ENCODE results near the gene CELF4. TPM values are rescaled to one million over a fixed set of nuclear protein-coding genes. Genes with fewer than 3 reads are reported as not detected.

Gene CELF4
- total and polyA plus RNA-seq, 10 of the 15 experiments (the other 5 are each of a cell fraction or from before 2014, with no cell fraction given), result 0.03 to 0.32 TPM; not detected in 8

- TF ChIP-seq E2F8 (IDR thresholded peaks at IDR 0.05; ENCODE audit: low read depth, partially characterized antibody) (no peak), POLR2A (IDR thresholded peaks at IDR 0.05; ENCODE audit: low read depth, low read length) (no peak), EGR1 (IDR thresholded peaks at IDR 0.05; ENCODE audit: borderline replicate concordance in 1 of 2, low read depth in 2 of 2, low read length in 2 of 2) (no peak), BCLAF1 (IDR thresholded peaks at IDR 0.05) (no peak), SREBF2 (IDR thresholded peaks at IDR 0.05; ENCODE audit: low read length) (no peak)
Measured at GRCh38 chr18:37407571-37407970, 158.0 kb downstream of the CELF4 start (continued).

GRCh38 chr18:37405772-37406171 is 159.8 kb downstream of the CELF4 start:
- Histone ChIP-seq H3K4me1 (ENCODE audit: control insufficient read depth, insufficient read depth, low read length) (no peaks in the 10 kb centered on the region), H3K36me3 (ENCODE audit: control insufficient read depth in 2 of 2, insufficient read depth in 2 of 2, low read length in 1 of 2) (no peaks in the 10 kb centered on the region), H3K9ac (ENCODE audit: control insufficient read depth, insufficient read depth, low read length) (no peak overlapping the region), H3K4me3 (no peak overlapping the region), H3K79me2 (ENCODE audit: control insufficient read depth, insufficient read depth, low read length) (no peaks in the 10 kb centered on the region), H2AFZ (ENCODE audit: control insufficient read depth, low read depth, low read length) (no peak overlapping the region), H4K20me1 (ENCODE audit: control insufficient read depth, insufficient read depth) (no peaks in the 10 kb centered on the region), H3K4me2 (ENCODE audit: control insufficient read depth, insufficient read depth) (no peak overlapping the region), H3K9me3 (replicated peaks; ENCODE audit: control insufficient read depth, insufficient read depth, low read length) (no peaks in the 10 kb centered on the region), H3K27me3 (replicated peaks in 1 of 2; ENCODE audit: control insufficient read depth in 2 of 2, insufficient read depth in 2 of 2, low read length in 1 of 2) (no peaks in the 10 kb centered on the region; a peak in 1 of 4 replicates), H3K27ac (ENCODE audit: control insufficient read depth, insufficient read depth) (no peak overlapping the region)
- in situ Hi-C loops (cut with MboI) (no loop called here), intact Hi-C loops (cut with micrococcal nuclease; ENCODE audit: unreplicated experiment) (no loop called here)
- ChIA-PET CTCF (no interaction called here), POLR2A (no interaction called here), RAD21 (ENCODE audit: unreplicated experiment) (no interaction called here), SMC1A (ENCODE audit: uncharacterized antibody, unreplicated experiment) (no interaction called here)
- WGBS (ENCODE audit: insufficient coverage, insufficient replicate concordance, low lambda C conversion rate, missing lambda C conversion rate), result 16% methylated on average over 6 of the region's 6 CpGs
- ATAC-seq, result no peak
- no peak for FAIRE-seq
- BruUV-seq (replicated peaks), result no TSS peak
- no peak for DNase-seq (ENCODE audit: low read depth, low spot score)
- TF ChIP-seq MEF2A (IDR thresholded peaks at IDR 0.05; ENCODE audit: insufficient read depth, low read depth, low read length) (no peak), USF1 (IDR thresholded peaks at IDR 0.05; ENCODE audit: borderline replicate concordance, extremely low read length, insufficient read depth, low read depth, low read length) (no peak), FOS (IDR thresholded peaks at IDR 0.05; ENCODE audit: borderline replicate concordance, extremely low read depth, insufficient read length) (no peak), TAF1 (IDR thresholded peaks at IDR 0.05; ENCODE audit: borderline replicate concordance, low read depth, low read length) (no peak), LARP7 (IDR thresholded peaks at IDR 0.05) (no peak), HCFC1 (IDR thresholded peaks at IDR 0.05; ENCODE audit: low read length) (no peak), RELA (IDR thresholded peaks at IDR 0.05; ENCODE audit: borderline replicate concordance, partially characterized antibody) (no peak), RFX5 (IDR thresholded peaks at IDR 0.05; ENCODE audit: low read depth, low read length) (no peak), CBFB (IDR thresholded peaks at IDR 0.05; ENCODE audit: low read depth) (no peak), IRF5 (IDR thresholded peaks at IDR 0.05; ENCODE audit: borderline replicate concordance) (no peak), BRCA1 (IDR thresholded peaks at IDR 0.05; ENCODE audit: low read depth, low read length) (no peak), SMAD5 (IDR thresholded peaks at IDR 0.05; ENCODE audit: low read depth) (no peak), IKZF1 (conservative IDR thresholded peaks at IDR 0.05) (no peak)

Data from GM12878 (cell line).